ENCODE measurements around the gene BCL2L14. TPM values are rescaled to one million over a fixed set of nuclear protein-coding genes. Genes with fewer than 3 reads are reported as not detected.

The BCL2L14 gene
- total and polyA plus RNA-seq, 2 of the 4 experiments (the other 2 are of a cell fraction) = not detected

DNA sequence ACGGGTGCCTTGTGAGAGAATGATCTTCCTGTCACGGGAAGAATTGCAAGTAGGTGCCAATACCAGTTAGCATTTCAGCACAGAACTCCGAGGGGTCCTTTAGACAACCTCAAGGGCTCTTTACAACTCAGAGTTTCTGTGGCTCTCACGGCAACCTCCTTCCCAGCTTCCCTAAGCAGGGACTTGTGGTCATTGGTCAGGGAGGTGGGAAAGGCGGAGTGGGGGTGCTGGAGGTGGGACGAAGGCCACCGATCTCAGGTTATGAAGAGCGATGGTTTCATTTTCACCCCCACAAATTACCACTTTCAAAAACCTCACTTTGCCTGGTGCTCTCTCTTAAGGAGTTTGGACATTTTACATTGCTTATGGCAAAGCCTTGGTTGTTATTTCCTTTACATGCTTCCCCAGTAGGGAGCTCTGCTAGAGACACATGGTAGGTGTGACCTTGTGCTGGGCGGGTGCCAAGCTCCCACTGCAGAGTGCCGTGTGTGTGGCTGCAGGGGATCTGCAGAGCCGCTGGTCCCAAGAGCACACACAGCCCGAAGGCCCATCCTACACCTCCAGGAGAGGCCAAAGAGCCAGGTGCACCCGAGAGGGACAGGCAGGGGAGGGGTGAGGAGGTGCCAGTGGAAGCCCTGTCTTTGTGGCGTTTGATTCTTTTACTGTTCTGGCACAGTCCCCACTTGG, 21.4 kb downstream of the BCL2L14 start:
- Histone ChIP-seq H3K27me3 (ENCODE audit: control insufficient read depth, insufficient read depth, low read length) (no peaks in the 10 kb centered on the region), H3K56ac (ENCODE audit: extremely low read depth, insufficient read depth, low read length) (no peak overlapping the region), H2AFZ (replicated peaks; ENCODE audit: low read length, poor library complexity) (no peak overlapping the region), H3K4me2 (ENCODE audit: low read depth, low read length) (no peak overlapping the region), H3K79me1 (ENCODE audit: low read depth in 1 of 2, low read length in 2 of 2) (0 out of 4 replicates have a peak, but pooled peaks cover 0 to 4% of the 10 kb centered on the region in 2 experiments), H2BK15ac (ENCODE audit: low read depth, low read length) (peak overlapping the region; percentile 32; the same call in 1 of the 3 replicates), H2BK20ac (ENCODE audit: low read depth, low read length) (peak overlapping the region; percentile 95), H3K18ac (ENCODE audit: low read depth, low read length) (peak overlapping the region; percentile 17; the same call in 1 of the 2 replicates), H4K20me1 (ENCODE audit: insufficient read depth, low read length) (peaks cover 4% of the 10 kb centered on the region), H3K4ac (ENCODE audit: low read depth, low read length) (peak overlapping the region; percentile 88), H3K27ac (ENCODE audit: insufficient read depth, low read length) (peak overlapping the region; percentile 41), H3K9me3 (ENCODE audit: control insufficient read depth, insufficient read depth, low read length) (peaks cover 6% of the 10 kb centered on the region; the same call in 1 of the 2 replicates), H4K8ac (ENCODE audit: low read depth in 2 of 2, low read length in 2 of 2) (peak overlapping the region in 1 of 2 experiments; percentile 71; a peak in 1 of 4 replicates), H3K36me3 (ENCODE audit: control insufficient read depth, insufficient read depth, low read length) (no peaks in the 10 kb centered on the region), H3K4me3 (ENCODE audit: insufficient read depth, low read depth, low read length) (no peak overlapping the region), H3K4me1 (ENCODE audit: control insufficient read depth, insufficient read depth, low read length) (peaks cover 16% of the 10 kb centered on the region), H4K91ac (ENCODE audit: insufficient read depth, low read depth, low read length) (peak overlapping the region; percentile 84), H2AK9ac (replicated peaks; ENCODE audit: low read depth, low read length, poor library complexity) (peak overlapping the region; percentile 37), H3K23ac (ENCODE audit: low read depth, low read length) (peak overlapping the region; percentile 73), H2AK5ac (ENCODE audit: low read depth, low read length) (peak overlapping the region; percentile 62), H3K9ac (ENCODE audit: low read depth, low read length) (no peak overlapping the region), H2BK120ac (ENCODE audit: low read depth, low read length) (peak overlapping the region; percentile 91), H2BK5ac (ENCODE audit: low read depth, low read length, poor library complexity, severe bottlenecking) (no peak overlapping the region), H3K9me1 (ENCODE audit: insufficient read depth, low read length) (peaks cover 21% of the 10 kb centered on the region), H4K5ac (ENCODE audit: low read depth, low read length) (no peak overlapping the region; the same call in 1 of the 2 replicates), H3K14ac (replicated peaks; ENCODE audit: low read depth, low read length) (peak overlapping the region; percentile 88)
- in situ Hi-C loops (cut with MboI; ENCODE audit: low sequenced_read_pairs) = no loop called here
- ATAC-seq (ENCODE audit: low read depth) (peak; percentile 12), DNase-seq (no peak)
- BruUV-seq (replicated peaks) = no TSS peak
- dilution Hi-C loops (cut with HindIII; ENCODE audit: low sequenced_read_pairs, unreplicated experiment) = no loop called here
- WGBS, 2 experiments (ENCODE audit: extremely low coverage in 2 of 2, insufficient read length in 1 of 2) = no CpG with 5 or more reads among the region's 14 CpGs
- ChIA-PET CTCF (no interaction called here), POLR2A (ENCODE audit: unreplicated experiment) (interaction anchor here (0.7 kb wide), 1 partner anchor 727 kb away, joined by 3 read pairs; no protein-coding TSS in a partner anchor)
- intact Hi-C loops (cut with micrococcal nuclease) = no loop called here
- TF ChIP-seq, protein P1, sequence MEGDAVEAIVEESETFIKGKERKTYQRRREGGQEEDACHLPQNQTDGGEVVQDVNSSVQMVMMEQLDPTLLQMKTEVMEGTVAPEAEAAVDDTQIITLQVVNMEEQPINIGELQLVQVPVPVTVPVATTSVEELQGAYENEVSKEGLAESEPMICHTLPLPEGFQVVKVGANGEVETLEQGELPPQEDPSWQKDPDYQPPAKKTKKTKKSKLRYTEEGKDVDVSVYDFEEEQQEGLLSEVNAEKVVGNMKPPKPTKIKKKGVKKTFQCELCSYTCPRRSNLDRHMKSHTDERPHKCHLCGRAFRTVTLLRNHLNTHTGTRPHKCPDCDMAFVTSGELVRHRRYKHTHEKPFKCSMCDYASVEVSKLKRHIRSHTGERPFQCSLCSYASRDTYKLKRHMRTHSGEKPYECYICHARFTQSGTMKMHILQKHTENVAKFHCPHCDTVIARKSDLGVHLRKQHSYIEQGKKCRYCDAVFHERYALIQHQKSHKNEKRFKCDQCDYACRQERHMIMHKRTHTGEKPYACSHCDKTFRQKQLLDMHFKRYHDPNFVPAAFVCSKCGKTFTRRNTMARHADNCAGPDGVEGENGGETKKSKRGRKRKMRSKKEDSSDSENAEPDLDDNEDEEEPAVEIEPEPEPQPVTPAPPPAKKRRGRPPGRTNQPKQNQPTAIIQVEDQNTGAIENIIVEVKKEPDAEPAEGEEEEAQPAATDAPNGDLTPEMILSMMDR (conservative IDR thresholded peaks at IDR 0.05; ENCODE audit: low read depth, low read length) = no peak
- TF ChIP-seq BHLHE40 (IDR thresholded peaks at IDR 0.05; ENCODE audit: low read depth, low read length) (no peak), USF2 (IDR thresholded peaks at IDR 0.05; ENCODE audit: low read depth, low read length) (no peak), NFE2L2 (IDR thresholded peaks at IDR 0.05; ENCODE audit: low read depth, low read length) (no peak), MXI1 (IDR thresholded peaks at IDR 0.05; ENCODE audit: borderline replicate concordance, low read depth, low read length) (no peak), POLR2A (IDR thresholded peaks at IDR 0.05; ENCODE audit: low read depth, low read length) (no peak), CHD1 (IDR thresholded peaks at IDR 0.05; ENCODE audit: low read depth, low read length) (no peak), CEBPB (IDR thresholded peaks at IDR 0.05; ENCODE audit: low read depth, low read length) (no peak), RFX5 (IDR thresholded peaks at IDR 0.05; ENCODE audit: low read depth, low read length) (no peak), MAZ (IDR thresholded peaks at IDR 0.05; ENCODE audit: borderline replicate concordance, low read depth, low read length) (no peak), RCOR1 (IDR thresholded peaks at IDR 0.05; ENCODE audit: insufficient replicate concordance, low read length) (no peak), SMC3 (IDR thresholded peaks at IDR 0.05; ENCODE audit: low read depth, low read length) (no peak), FOS (IDR thresholded peaks at IDR 0.05; ENCODE audit: low read depth, low read length) (no peak), RAD21 (IDR thresholded peaks at IDR 0.05; ENCODE audit: low read length) (no peak), ELK1 (IDR thresholded peaks at IDR 0.05; ENCODE audit: borderline replicate concordance, low read depth, low read length) (no peak)
